ENCODE measurements around the gene KCNK4. TPM values are rescaled to one million over a fixed set of nuclear protein-coding genes. Genes with fewer than 3 reads are reported as not detected.
A peak's percentile ranks its signal among the peaks of the same experiment; 100 is the strongest.

The KCNK4 gene
- total and polyA plus RNA-seq, 2 of the 13 experiments (the other 11 are each of a cell fraction or from before 2014, with no cell fraction given), result not detected

GRCh38 chr11:64317325-64317960 is 26.3 kb downstream of the KCNK4 start, which contains the start of gene TRMT112 (continued):
- TF ChIP-seq ARHGAP35 (CRISPR knock-in tag; IDR thresholded peaks at IDR 0.05; ENCODE audit: borderline replicate concordance) (0 out of 2 replicates have a peak, but pooled peaks have one; percentile 48), ZNF367 (CRISPR knock-in tag; IDR thresholded peaks at IDR 0.05; ENCODE audit: borderline replicate concordance) (no peak), ZSCAN5A (CRISPR knock-in tag; IDR thresholded peaks at IDR 0.05; ENCODE audit: borderline replicate concordance) (no peak), ZBTB25 (CRISPR knock-in tag; IDR thresholded peaks at IDR 0.05) (peak; percentile 76; the same call in 1 of the 2 replicates), ETV6 (CRISPR knock-in tag; conservative IDR thresholded peaks at IDR 0.05) (no peak), ARNT2 (CRISPR knock-in tag; IDR thresholded peaks at IDR 0.05; ENCODE audit: low read depth) (0 out of 2 replicates have a peak, but pooled peaks have one; percentile 20), SRY (CRISPR knock-in tag; IDR thresholded peaks at IDR 0.05) (no peak), BRF2 (CRISPR knock-in tag; IDR thresholded peaks at IDR 0.05) (0 out of 2 replicates have a peak, but pooled peaks have one; percentile 33), KMT2B (CRISPR knock-in tag; IDR thresholded peaks at IDR 0.05) (peak; percentile 40; the same call in 1 of the 2 replicates), PREB (CRISPR knock-in tag; IDR thresholded peaks at IDR 0.05) (no peak), ZNF644 (CRISPR knock-in tag; IDR thresholded peaks at IDR 0.05; ENCODE audit: low read depth) (no peak), ZSCAN21 (CRISPR knock-in tag; IDR thresholded peaks at IDR 0.05; ENCODE audit: borderline replicate concordance) (no peak; the same call in 1 of the 2 replicates), ZFP36 (IDR thresholded peaks at IDR 0.05; ENCODE audit: borderline replicate concordance, low read depth, low read length, partially characterized antibody) (no peak), SAFB2 (CRISPR knock-in tag; IDR thresholded peaks at IDR 0.05; ENCODE audit: borderline replicate concordance, low read depth) (no peak), ZNF318 (CRISPR knock-in tag; IDR thresholded peaks at IDR 0.05) (no peak), ZNF335 (CRISPR knock-in tag; IDR thresholded peaks at IDR 0.05) (no peak)

Data from HepG2 (cell line).